ENCODE data around the gene AKAP12.

DNA sequence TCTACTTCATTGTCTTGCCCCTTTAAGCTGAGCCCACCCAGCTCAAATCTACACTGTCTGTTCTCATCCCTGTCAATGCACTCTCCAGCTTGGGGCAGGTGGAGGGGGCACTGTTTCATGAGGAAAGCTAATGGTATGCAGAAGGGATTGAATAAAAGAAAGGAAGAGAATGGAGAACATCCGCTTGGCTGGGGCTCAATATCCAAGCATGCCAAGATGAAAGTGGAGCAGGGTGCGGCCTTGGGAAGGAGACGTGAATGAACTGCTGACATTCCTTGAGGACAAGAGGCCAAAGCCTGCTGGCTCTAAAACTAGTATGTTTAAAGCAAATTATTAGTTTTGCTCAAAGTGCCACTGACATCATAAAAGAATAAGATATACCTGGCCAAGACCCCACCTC lies 24.2 kb downstream of the AKAP12 start:
- TF ChIP-seq FOXM1 (IDR thresholded peaks at IDR 0.05; ENCODE audit: borderline replicate concordance, low read depth), result no peak
- TF ChIP-seq ZBTB7A (IDR thresholded peaks at IDR 0.05; ENCODE audit: low read depth), result no peak
- TF ChIP-seq TCF12 (IDR thresholded peaks at IDR 0.05; ENCODE audit: low read depth), result no peak
- no peak for TF ChIP-seq YY1 (IDR thresholded peaks at IDR 0.05; ENCODE audit: low read depth)
- TF ChIP-seq, protein P1, sequence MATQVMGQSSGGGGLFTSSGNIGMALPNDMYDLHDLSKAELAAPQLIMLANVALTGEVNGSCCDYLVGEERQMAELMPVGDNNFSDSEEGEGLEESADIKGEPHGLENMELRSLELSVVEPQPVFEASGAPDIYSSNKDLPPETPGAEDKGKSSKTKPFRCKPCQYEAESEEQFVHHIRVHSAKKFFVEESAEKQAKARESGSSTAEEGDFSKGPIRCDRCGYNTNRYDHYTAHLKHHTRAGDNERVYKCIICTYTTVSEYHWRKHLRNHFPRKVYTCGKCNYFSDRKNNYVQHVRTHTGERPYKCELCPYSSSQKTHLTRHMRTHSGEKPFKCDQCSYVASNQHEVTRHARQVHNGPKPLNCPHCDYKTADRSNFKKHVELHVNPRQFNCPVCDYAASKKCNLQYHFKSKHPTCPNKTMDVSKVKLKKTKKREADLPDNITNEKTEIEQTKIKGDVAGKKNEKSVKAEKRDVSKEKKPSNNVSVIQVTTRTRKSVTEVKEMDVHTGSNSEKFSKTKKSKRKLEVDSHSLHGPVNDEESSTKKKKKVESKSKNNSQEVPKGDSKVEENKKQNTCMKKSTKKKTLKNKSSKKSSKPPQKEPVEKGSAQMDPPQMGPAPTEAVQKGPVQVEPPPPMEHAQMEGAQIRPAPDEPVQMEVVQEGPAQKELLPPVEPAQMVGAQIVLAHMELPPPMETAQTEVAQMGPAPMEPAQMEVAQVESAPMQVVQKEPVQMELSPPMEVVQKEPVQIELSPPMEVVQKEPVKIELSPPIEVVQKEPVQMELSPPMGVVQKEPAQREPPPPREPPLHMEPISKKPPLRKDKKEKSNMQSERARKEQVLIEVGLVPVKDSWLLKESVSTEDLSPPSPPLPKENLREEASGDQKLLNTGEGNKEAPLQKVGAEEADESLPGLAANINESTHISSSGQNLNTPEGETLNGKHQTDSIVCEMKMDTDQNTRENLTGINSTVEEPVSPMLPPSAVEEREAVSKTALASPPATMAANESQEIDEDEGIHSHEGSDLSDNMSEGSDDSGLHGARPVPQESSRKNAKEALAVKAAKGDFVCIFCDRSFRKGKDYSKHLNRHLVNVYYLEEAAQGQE (IDR thresholded peaks at IDR 0.05; ENCODE audit: low read depth), result no peak
- no peak for TF ChIP-seq RAD21 (IDR thresholded peaks at IDR 0.05; ENCODE audit: low read depth)
- no peak for TF ChIP-seq EGR1 (IDR thresholded peaks at IDR 0.05)
- TF ChIP-seq, protein P2, sequence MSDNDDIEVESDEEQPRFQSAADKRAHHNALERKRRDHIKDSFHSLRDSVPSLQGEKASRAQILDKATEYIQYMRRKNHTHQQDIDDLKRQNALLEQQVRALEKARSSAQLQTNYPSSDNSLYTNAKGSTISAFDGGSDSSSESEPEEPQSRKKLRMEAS (IDR thresholded peaks at IDR 0.05), result no peak
- no peak for TF ChIP-seq EP300 (IDR thresholded peaks at IDR 0.05; ENCODE audit: borderline replicate concordance)
